GM18858 (cell line): ENCODE measurements around the gene FUT7.

Source experiments
- ATAC-seq: cut with Tn5 transposase; IDR thresholded peaks from one replicate; pipeline ENCODE4 v1.9.1; 2021; ENCODE audit not compliant: unreplicated experiment

Gene FUT7, protein sequence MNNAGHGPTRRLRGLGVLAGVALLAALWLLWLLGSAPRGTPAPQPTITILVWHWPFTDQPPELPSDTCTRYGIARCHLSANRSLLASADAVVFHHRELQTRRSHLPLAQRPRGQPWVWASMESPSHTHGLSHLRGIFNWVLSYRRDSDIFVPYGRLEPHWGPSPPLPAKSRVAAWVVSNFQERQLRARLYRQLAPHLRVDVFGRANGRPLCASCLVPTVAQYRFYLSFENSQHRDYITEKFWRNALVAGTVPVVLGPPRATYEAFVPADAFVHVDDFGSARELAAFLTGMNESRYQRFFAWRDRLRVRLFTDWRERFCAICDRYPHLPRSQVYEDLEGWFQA

GRCh38 chr9:137031904-137032640, at the start of gene FUT7:
FUT7 (minus strand) TSS chr9:137032088; CDS start chr9:137031991, 97 bp downstream.
- no peak for ATAC-seq

DNA sequence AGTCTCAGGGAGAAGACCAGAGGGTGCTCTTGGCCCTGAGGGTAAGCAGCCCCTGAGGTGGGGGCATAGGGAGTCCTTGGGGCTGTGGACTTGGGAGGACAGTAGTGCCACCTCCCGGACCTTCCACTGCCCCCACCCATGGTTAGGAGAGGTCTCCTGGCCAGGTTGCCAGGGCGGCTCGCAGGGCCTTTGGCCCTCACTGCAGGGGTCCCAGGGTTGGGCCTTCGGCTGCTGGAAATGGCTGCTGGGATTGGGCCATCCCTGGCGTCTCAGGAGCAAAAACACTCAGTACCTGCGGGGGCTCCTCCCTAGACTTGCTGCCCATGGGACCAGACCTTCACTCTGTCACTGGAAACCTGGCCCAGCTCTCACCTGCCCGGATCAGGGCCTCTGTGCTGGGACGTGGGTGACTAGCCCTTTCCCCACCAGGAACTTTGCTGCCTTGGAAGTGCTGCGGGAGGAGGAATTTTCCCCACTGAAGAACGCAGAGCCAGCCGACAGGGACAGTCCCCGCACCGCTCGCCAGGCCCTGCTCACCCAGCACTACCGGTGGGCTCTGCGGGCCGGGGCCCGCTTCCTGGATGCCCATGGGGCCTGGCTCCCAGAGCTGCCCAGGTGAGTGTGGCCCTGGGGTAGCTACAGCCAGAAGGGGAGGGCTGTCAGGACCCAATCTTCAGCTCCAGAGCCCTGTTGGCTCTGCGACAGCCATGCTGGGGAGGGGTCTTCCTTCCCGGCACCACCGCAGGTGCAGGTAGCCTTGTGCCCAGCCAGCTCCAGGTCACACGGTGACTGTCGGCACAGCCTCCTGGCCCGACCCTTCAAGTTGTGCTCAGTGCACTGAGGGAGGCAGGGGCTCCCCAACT, 48.6 kb upstream of the FUT7 start:
- no peak for ATAC-seq

DNA sequence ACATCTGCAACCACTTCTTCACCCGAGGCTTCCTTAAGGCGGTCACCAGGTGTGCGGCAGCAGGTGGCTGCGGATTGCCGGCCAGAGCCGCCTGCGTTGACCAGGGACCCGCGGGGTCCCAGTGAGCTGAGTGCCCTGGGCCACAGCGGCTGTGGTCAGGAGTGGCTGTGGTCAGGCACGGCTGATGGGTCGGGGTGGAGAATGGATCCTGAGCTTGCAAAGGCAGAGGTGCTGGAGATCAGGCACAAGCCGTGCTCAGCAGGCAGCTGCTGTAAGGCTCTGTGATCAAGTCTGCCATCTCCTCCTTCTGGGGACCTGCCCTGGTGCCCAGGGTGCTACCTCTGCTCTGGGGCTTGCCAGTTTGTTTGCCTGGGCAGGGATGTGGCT, 47.5 kb upstream of the FUT7 start:
- no peak for ATAC-seq

- ATAC-seq = no peak
These were observed 47.0 kb upstream of the FUT7 start for GRCh38 chr9:137078701-137079400.

DNA sequence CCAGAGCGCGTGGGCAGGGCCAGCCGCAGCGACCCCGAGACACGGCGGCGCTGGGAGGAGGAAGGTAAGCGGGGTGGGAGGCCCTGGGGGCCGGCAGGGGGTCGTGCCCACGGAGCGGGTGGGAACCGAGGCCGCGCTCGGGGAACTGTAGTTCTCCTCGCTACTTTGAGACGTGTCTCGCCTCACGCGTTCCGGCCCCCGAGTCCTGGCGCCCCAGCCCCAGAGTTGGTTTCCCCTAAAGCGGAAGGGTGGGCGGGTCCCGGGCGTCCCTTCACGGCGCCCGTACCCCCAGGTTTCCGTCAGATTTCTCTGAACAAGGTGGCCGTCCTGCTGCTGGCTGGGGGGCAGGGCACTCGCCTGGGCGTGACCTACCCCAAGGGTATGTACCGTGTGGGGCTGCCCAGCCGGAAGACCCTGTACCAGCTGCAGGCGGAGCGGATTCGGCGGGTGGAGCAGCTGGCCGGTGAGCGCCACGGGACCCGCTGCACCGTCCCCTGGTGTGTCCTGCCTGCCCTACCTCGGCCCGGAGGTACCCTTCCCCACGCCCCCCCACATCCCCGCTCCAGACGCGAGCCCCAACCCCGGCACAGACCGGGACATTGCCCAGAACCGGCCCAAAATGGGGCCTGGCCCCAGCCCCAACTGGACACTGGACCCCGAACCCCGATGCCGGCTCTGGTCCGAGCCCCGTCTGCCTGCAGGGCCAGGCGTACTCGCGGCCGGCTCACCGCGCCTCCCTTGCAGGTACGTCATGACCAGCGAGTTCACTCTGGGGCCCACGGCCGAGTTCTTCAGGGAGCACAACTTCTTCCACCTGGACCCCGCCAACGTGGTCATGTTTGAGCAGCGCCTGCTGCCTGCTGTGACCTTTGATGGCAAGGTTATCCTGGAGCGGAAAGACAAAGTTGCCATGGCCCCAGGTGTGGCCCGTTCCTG, 46.1 kb upstream of the FUT7 start:
- no peak for ATAC-seq

DNA sequence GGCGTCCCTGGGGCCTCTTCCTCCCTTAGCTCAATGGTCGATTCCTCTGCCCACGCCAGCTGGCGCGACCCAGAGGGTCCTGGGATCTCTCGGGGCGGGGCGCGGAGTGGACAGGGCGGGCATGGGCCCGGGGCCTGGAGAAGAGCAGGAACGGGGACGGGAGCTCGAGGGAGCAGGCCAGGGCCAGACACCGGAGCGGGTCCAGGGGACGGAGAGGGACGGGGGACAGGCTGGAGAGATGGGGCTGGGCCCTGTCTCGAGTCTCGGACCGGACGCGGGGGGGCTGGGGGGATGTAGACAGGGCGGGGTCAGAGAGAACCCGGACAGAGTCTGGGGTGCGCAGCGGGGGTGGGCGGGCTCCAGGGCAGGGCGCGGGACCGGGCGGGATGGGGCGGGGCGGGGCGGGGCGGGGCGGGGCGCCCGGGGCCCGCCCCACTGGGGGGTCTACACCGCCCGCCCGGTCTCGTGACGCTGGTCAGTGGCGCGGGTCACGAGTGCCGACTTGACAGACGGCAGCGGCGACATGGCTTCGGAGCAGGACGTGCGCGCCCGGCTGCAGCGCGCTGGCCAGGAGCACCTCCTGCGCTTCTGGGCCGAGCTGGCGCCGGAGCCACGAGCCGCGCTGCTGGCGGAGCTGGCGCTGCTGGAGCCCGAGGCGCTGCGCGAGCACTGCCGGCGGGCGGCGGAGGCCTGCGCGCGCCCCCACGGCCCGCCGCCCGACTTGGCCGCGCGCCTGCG, 45.3 kb upstream of the FUT7 start, which contains the start of gene UAP1L1:
Gene UAP1L1 (plus strand): TSS at position 508 of the 738 bp plus-strand sequence. CDS start 16 bp downstream, at position 524.
- ATAC-seq = no peak

- ATAC-seq = no peak
These were observed 44.7 kb upstream of the FUT7 start for GRCh38 chr9:137076636-137077009.

DNA sequence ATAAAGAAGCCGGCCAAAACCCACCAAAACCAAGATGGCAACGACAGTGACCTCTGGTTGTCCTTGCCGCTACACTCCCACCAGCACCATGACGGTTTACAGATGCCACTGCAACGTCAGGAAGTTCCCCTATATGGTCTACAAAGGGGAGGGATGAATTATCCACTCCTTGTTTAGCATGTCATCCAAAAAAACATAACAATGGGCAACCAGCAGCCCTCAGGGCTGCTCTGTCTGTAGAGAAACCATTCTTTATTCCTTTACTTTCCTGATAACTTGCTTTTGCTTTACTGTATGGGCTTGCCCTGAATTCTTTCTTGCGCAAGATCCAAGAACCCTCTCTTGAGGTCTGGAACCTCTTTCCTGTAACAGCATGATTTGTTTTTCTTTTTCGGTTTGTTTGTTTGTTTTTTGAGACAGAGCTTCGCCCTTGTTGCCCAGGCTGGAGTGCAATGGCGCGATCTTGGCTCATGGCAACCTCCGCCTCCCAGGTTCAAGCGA, 43.4 kb upstream of the FUT7 start:
- ATAC-seq = no peak

DNA sequence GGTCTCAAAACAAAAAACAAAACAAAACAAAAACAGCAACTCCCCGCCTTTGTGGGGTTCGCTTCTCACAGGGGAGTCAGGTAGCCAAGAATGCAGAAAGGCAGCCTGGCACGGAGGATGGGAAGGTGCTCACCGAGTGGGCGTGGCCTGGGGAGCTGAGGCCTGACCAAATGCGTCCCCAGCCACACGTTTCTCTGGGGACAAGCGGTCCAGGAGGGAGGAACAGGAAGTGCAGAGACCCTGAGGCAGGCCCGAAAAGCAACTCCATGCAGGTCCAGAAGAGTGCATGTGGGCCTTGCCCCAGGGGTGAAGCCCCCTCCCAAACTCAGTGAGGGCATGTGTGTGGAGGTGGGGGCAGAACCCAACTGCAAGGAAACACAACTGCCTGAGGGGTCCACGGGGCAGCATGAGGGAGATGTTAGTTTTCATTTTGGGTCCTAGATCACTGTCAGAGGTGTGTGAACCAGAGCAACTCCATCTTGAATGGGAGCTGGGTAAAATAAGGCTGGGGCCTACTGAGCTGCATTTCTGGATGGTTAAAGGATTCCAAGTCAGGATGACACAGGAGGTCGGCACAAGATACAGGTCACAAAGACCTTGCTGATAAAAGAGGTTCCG, 42.9 kb upstream of the FUT7 start:
- ATAC-seq = no peak

- no peak for ATAC-seq
These were observed 42.1 kb upstream of the FUT7 start for GRCh38 chr9:137073992-137074399.

- no peak for ATAC-seq
These were observed 39.4 kb upstream of the FUT7 start for GRCh38 chr9:137071282-137071681.

GRCh38 chr9:137070906-137071275, 39.0 kb upstream of the FUT7 start:
- no peak for ATAC-seq

GRCh38 chr9:137070201-137070905, 38.5 kb upstream of the FUT7 start, which contains the start of gene SAPCD2:
SAPCD2 (minus strand) TSS chr9:137070557; CDS start chr9:137070460, 97 bp downstream.
- no peak for ATAC-seq

DNA sequence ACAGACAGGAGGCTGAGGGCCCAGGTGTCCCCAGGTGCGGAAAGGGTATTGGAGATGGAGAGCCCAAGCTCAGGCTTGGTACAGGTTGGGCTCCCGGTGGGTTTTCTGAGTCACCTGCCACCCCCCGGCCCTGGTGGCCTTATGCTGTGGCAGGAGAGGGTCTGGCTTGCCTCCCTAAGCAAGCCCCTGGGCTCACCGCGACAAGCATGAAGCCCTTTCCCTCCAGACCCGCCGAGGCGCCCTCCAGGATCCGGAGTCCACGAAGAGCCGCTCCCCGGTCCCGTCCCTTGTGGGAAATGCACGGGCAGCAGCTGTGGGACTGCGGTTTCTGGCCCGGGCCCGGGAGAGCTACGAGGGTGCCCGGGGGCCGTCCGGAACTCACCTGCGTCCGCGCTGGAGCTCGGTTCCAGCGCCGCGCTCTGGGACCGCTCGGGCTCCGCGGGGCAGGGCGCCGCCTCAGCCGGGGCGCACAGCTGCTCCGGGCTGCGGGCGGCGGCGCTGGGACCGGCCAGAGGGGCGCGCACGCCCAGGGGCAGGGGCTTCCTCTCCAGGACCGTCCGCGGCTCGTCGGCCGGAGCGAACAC, 37.7 kb upstream of the FUT7 start:
- ATAC-seq = no peak

GRCh38 chr9:137068539-137069507, 36.9 kb upstream of the FUT7 start:
- no peak for ATAC-seq

- ATAC-seq = no peak
These were observed 36.1 kb upstream of the FUT7 start for GRCh38 chr9:137067860-137068538.
